HepG2 (cell line): ENCODE data around the gene SELENOH. TPM values are rescaled to one million over a fixed set of nuclear protein-coding genes. Genes with fewer than 3 reads are reported as not detected.
A peak's percentile ranks its signal among the peaks of the same experiment; 100 is the strongest.

Source experiments
- CREB1 ChIP-seq, 2 experiments: fragments of 450-650 bp in 1 of 2; IDR thresholded peaks; 2 replicates each; pipeline ENCODE4 v1.6.1; 2016 to 2017; ENCODE audit warnings: control low read depth in 1 of 2, mild to moderate bottlenecking in 1 of 2, missing compliant biosample characterization in 1 of 2, missing genetic modification characterization in 1 of 2
- E2F2 ChIP-seq: sonication (generic); formaldehyde crosslinking; IDR thresholded peaks from 2 replicates; pipeline ENCODE4 v1.4.0; 2020; ENCODE audit warnings: missing genetic modification reagents, borderline replicate concordance
- EP300 ChIP-seq, 3 experiments: sonication (generic) in 1 of 3; formaldehyde crosslinking in 1 of 3; IDR thresholded peaks; 2 replicates each; pipeline versions ENCODE4 v1.5.1 to v1.6.1; 2011 to 2020; ENCODE audit warnings: low read depth in 2 of 3, low read length in 2 of 3, borderline replicate concordance in 1 of 3, improper control_type of control experiment in 1 of 3, mild to moderate bottlenecking in 1 of 3, missing genetic modification reagents in 1 of 3, moderate library complexity in 1 of 3
- FOXK1 ChIP-seq: sonication (generic); formaldehyde crosslinking; IDR thresholded peaks from 2 replicates; pipeline ENCODE4 v1.4.0; 2020; ENCODE audit warnings: low read depth, missing genetic modification reagents, borderline replicate concordance
- KAT2B ChIP-seq: fragments of 150-350 bp; IDR thresholded peaks from 2 replicates; pipeline ENCODE4 v1.6.1; 2014; ENCODE audit warnings: low read depth, low read length, borderline replicate concordance
- KLF11 ChIP-seq: IDR thresholded peaks from 2 replicates; pipeline ENCODE4 v1.6.1; 2016; ENCODE audit warnings: missing compliant biosample characterization
- PAXIP1 ChIP-seq: sonication (generic); formaldehyde crosslinking; conservative IDR thresholded peaks from 2 replicates; pipeline ENCODE4 v1.4.0; 2020; ENCODE audit warnings: mild to moderate bottlenecking, missing genetic modification reagents, moderate library complexity
- RXRB ChIP-seq: IDR thresholded peaks from 2 replicates; pipeline ENCODE4 v1.6.1; 2016; ENCODE audit warnings: borderline replicate concordance, missing genetic modification reagents, missing compliant biosample characterization
- TGIF2 ChIP-seq: IDR thresholded peaks from 2 replicates; pipeline ENCODE4 v1.6.1; 2016; ENCODE audit warnings: control low read depth, missing compliant biosample characterization
- ZFP37 ChIP-seq: sonication (generic); formaldehyde crosslinking; IDR thresholded peaks from 2 replicates; pipeline ENCODE4 v1.4.0; 2020; ENCODE audit warnings: missing genetic modification reagents, borderline replicate concordance
- ZNF124 ChIP-seq: sonication (generic); formaldehyde crosslinking; IDR thresholded peaks from 2 replicates; pipeline ENCODE4 v1.4.0; 2020; ENCODE audit warnings: missing genetic modification reagents
- ZNF205 ChIP-seq: IDR thresholded peaks from 2 replicates; pipeline ENCODE4 v1.6.1; 2018; ENCODE audit warnings: missing biosample characterization, missing genetic modification reagents
- ZNF292 ChIP-seq: sonication (generic); formaldehyde crosslinking; IDR thresholded peaks from 2 replicates; pipeline ENCODE4 v1.8.1; 2022; ENCODE audit warnings: mild to moderate bottlenecking, low read depth, missing genetic modification reagents, borderline replicate concordance
- ZNF317 ChIP-seq: sonication (generic); formaldehyde crosslinking; IDR thresholded peaks from 2 replicates; pipeline ENCODE4 v1.5.0; 2020; ENCODE audit warnings: mild to moderate bottlenecking, missing genetic modification reagents
- ZNF326 ChIP-seq: sonication (generic); formaldehyde crosslinking; IDR thresholded peaks from 2 replicates; pipeline ENCODE4 v1.4.0; 2020; ENCODE audit warnings: missing genetic modification reagents, borderline replicate concordance
- ZNF564 ChIP-seq: sonication (generic); formaldehyde crosslinking; IDR thresholded peaks from 2 replicates; pipeline ENCODE4 v1.8.1; 2023; ENCODE audit warnings: mild to moderate bottlenecking, missing genetic modification reagents
- ZNF609 ChIP-seq: sonication (generic); formaldehyde crosslinking; IDR thresholded peaks from 2 replicates; pipeline ENCODE4 v1.4.0; 2020; ENCODE audit warnings: mild to moderate bottlenecking, missing genetic modification reagents, borderline replicate concordance
- ZSCAN12 ChIP-seq: sonication (generic); formaldehyde crosslinking; IDR thresholded peaks from 2 replicates; pipeline ENCODE4 v1.9.0; 2021; ENCODE audit warnings: mild to moderate bottlenecking, missing genetic modification reagents
- polyA plus RNA-seq, 8 experiments: library from polyadenylated mRNA; depleted of rRNA in 3 of 8; stranded (reverse) in 7 of 8; unstranded in 1 of 8; fragments of >200 nt; fragmentation: Illumina TruSeq in 4 of 8; extraction: Trizol in 4 of 8; gene quantifications; 2 replicates each; pipeline versions ENCODE4 v1.2.1 to v1.2.3, GENCODE V29; 2011 to 2016; ENCODE audit warnings: low read depth in 4 of 8, missing spikeins in 1 of 8, mixed read lengths in 1 of 8; ENCODE audit not compliant: insufficient read depth in 1 of 8
- total RNA-seq, 5 experiments: library from RNA; depleted of rRNA; stranded (reverse); fragments of >200 nt; fragmentation: Illumina TruSeq; extraction: Trizol; gene quantifications; 2 replicates each; pipeline ENCODE4 v1.2.3, GENCODE V29; 2016; ENCODE audit warnings: low read depth in 1 of 5

The SELENOH gene
- total and polyA plus RNA-seq, 2 of the 13 experiments (the other 11 are each of a cell fraction or from before 2014, with no cell fraction given): 27.2 to 77.4 TPM

GRCh38 chr11:57761301-57762234, 20.3 kb downstream of the SELENOH start, which contains the start of gene CTNND1 (continued):
- TF ChIP-seq CREB1 (IDR thresholded peaks at IDR 0.05) (peak; percentile 67), CREB1 (CRISPR knock-in tag; IDR thresholded peaks at IDR 0.05) (peak; percentile 86), EP300 (IDR thresholded peaks at IDR 0.05; ENCODE audit: low read depth in 2 of 2, low read length in 2 of 2) (peak in 1 of 2 experiments; percentile 4; a peak in 1 of 4 replicates), EP300 (CRISPR knock-in tag; IDR thresholded peaks at IDR 0.05; ENCODE audit: borderline replicate concordance) (no peak), ZNF205 (CRISPR knock-in tag) (no peak), FOXK1 (peak; percentile 31; the same call in 1 of the 2 replicates), ZNF317 (CRISPR knock-in tag) (0 out of 2 replicates have a peak, but pooled peaks have one; percentile 37), ZNF124 (CRISPR knock-in tag) (no peak), PAXIP1 (peak; percentile 48; the same call in 1 of the 2 replicates), ZNF292 (CRISPR knock-in tag) (no peak), ZNF609 (CRISPR knock-in tag) (0 out of 2 replicates have a peak, but pooled peaks have one; percentile 38), KAT2B (no peak), E2F2 (CRISPR knock-in tag) (no peak), ZNF564 (CRISPR knock-in tag) (no peak), KLF11 (CRISPR knock-in tag) (0 out of 2 replicates have a peak, but pooled peaks have one; percentile 32), RXRB (CRISPR knock-in tag) (peak; percentile 18; the same call in 1 of the 2 replicates), ZFP37 (CRISPR knock-in tag) (no peak), TGIF2 (CRISPR knock-in tag) (peak; percentile 77; the same call in 1 of the 2 replicates), ZSCAN12 (CRISPR knock-in tag) (0 out of 2 replicates have a peak, but pooled peaks have one; percentile 10), ZNF326 (CRISPR knock-in tag) (no peak)
